PC-3 (cell line): ENCODE measurements around the gene LAIR2. TPM values are rescaled to one million over a fixed set of nuclear protein-coding genes. Genes with fewer than 3 reads are reported as not detected.

Experiments used
- ATAC-seq: fragments of 200-7000 bp; cut with Tn5 transposase; 2 replicates; pipeline ENCODE4 v1.9.1; 2020; ENCODE audit warnings: mild to moderate bottlenecking, moderate library complexity
- BruUV-seq: library from RNA; stranded (reverse); fragments of 400-500 nt; replicated peaks from 2 replicates; lab custom pipeline; 2021; lab: Mats Ljungman, UMichigan
- CTCF ChIA-PET: fragments of 300-600 bp; sonication (Branson Sonifier 250); formaldehyde crosslinking; loops from one replicate; lab custom pipeline; 2022; ENCODE audit warnings: antibody characterized with exemption; lab: Charles Lee
- POLR2A ChIA-PET: fragments of 300-600 bp; sonication (Branson Sonifier 250); formaldehyde crosslinking; loops from one replicate; lab custom pipeline; 2022; ENCODE audit warnings: antibody characterized with exemption; ENCODE audit not compliant: unreplicated experiment; lab: Charles Lee
- DNase-seq: peaks from one replicate; pipeline ENCODE4 v3.0.0-alpha.2; 2015
- H2AFZ ChIP-seq: fragments of 300-600 bp; sonication (generic); 2 replicates; pipeline ENCODE4 v1.6.0; 2016; ENCODE audit warnings: antibody characterized with exemption, low read length
- H3F3A ChIP-seq: fragments of 300-600 bp; sonication (generic); one replicate; pipeline ENCODE4 v1.6.0; 2017; ENCODE audit warnings: antibody characterized with exemption, low read length, control low read depth, mild to moderate bottlenecking; ENCODE audit not compliant: unreplicated experiment
- H3K27ac ChIP-seq: fragments of 300-600 bp; sonication (generic); 2 replicates; pipeline ENCODE4 v1.5.1; 2016; ENCODE audit warnings: mild to moderate bottlenecking, low read length
- H3K27me3 ChIP-seq: fragments of 300-600 bp; sonication (generic); 2 replicates; pipeline ENCODE4 v1.6.1; 2016; ENCODE audit warnings: low read length, mixed read lengths
- H3K36me3 ChIP-seq: fragments of 300-600 bp; sonication (generic); 2 replicates; pipeline ENCODE4 v1.6.1; 2016; ENCODE audit warnings: low read depth, mixed run types, low read length, mixed read lengths
- H3K4me1 ChIP-seq: fragments of 300-600 bp; sonication (generic); 2 replicates; pipeline ENCODE4 v1.5.1; 2016; ENCODE audit warnings: low read length; ENCODE audit not compliant: insufficient read depth
- H3K4me2 ChIP-seq: fragments of 300-600 bp; sonication (generic); 2 replicates; pipeline ENCODE4 v1.6.0; 2016; ENCODE audit warnings: low read length
- H3K4me3 ChIP-seq: fragments of 300-600 bp; sonication (generic); 2 replicates; pipeline ENCODE4 v1.5.1; 2016; ENCODE audit warnings: mild to moderate bottlenecking, low read length, mixed read lengths
- H3K79me2 ChIP-seq: fragments of 300-600 bp; sonication (generic); 2 replicates; pipeline ENCODE4 v1.6.1; 2017; ENCODE audit warnings: low read length, mixed read lengths
- H3K9ac ChIP-seq: fragments of 300-600 bp; sonication (generic); 2 replicates; pipeline ENCODE4 v1.6.0; 2016; ENCODE audit warnings: mild to moderate bottlenecking, low read length
- H3K9me2 ChIP-seq: fragments of 300-600 bp; sonication (generic); replicated peaks from 2 replicates; pipeline ENCODE4 v1.6.1; 2016; ENCODE audit warnings: mixed run types, low read length, mixed read lengths
- H3K9me3 ChIP-seq: fragments of 300-600 bp; sonication (generic); 2 replicates; pipeline ENCODE4 v1.6.1; 2016; ENCODE audit warnings: low read length, mixed read lengths
- H4K20me1 ChIP-seq: fragments of 300-600 bp; sonication (generic); 2 replicates; pipeline ENCODE4 v1.6.1; 2016; ENCODE audit warnings: low read length, mixed read lengths
- CTCF ChIP-seq: fragments of 300-600 bp; sonication (generic); conservative IDR thresholded peaks from 2 replicates; pipeline ENCODE4 v1.5.1; 2017; ENCODE audit warnings: antibody characterized with exemption, low read depth, mild to moderate bottlenecking, low read length
- EZH2 ChIP-seq: fragments of 300-600 bp; sonication (generic); IDR thresholded peaks from one replicate; pipeline ENCODE4 v1.6.1; 2017; ENCODE audit warnings: antibody characterized with exemption, mild to moderate bottlenecking, low read length; ENCODE audit not compliant: unreplicated experiment
- EZH2phosphoT487 ChIP-seq: fragments of 300-600 bp; sonication (generic); IDR thresholded peaks from 2 replicates; pipeline ENCODE4 v1.6.1; 2018; ENCODE audit warnings: mild to moderate bottlenecking, antibody characterized with exemption, low read length, borderline replicate concordance
- intact Hi-C: fragments of 100-400 bp; cut with micrococcal nuclease; formaldehyde crosslinking; loops from 2 replicates; pipeline ENCODE4 v1.9.0; 2023
- total RNA-seq: library from RNA; depleted of rRNA; stranded (reverse); fragments of >200 nt; gene quantifications from 2 replicates; pipeline ENCODE4 v1.2.3, GENCODE V29; 2014

LAIR2 gene
- total RNA-seq, 1 experiment from 2014 or later: not detected

GRCh38 chr19:54470991-54471782 is 31.4 kb upstream of the LAIR2 start:
- Histone ChIP-seq H3K27ac (no peak overlapping the region), H3K27me3 (peaks cover 24% of the 10 kb centered on the region)
- CTCF ChIA-PET: no interaction called here

GRCh38 chr19:54473071-54473891 is 29.4 kb upstream of the LAIR2 start, which contains the start of gene CDC42EP5:
TSS of gene CDC42EP5 (minus strand) at chr19:54473296. CDS start at chr19:54465547, 7,749 bp downstream.
- no peaks in the 10 kb centered on the region for H3K9me2 ChIP-seq
- no peaks in the 10 kb centered on the region for H3K9me3 ChIP-seq
- H3K36me3 ChIP-seq: no peaks in the 10 kb centered on the region
- peak; percentile 36 for ATAC-seq
- peak within 1 kb of the TSS; percentile 36 for H3K4me2 ChIP-seq
- TF ChIP-seq EZH2phosphoT487 (no peak), CTCF (no peak), EZH2 (no peak)
- DNase-seq: no peak
- CTCF ChIA-PET: no interaction called here
- H3K27me3 ChIP-seq: peaks cover 24% of the 10 kb centered on the region
- BruUV-seq: no TSS peak
- intact Hi-C loops: no loop called here
- no peaks in the 10 kb centered on the region for H3K79me2 ChIP-seq
- H3K4me3 ChIP-seq: no peak within 1 kb of the TSS
- no peak within 1 kb of the TSS for H3K9ac ChIP-seq
- POLR2A ChIA-PET: interaction anchor here (0.7 kb wide), 1 partner anchor 111 kb away, joined by 4 read pairs; no protein-coding TSS in a partner anchor
- no peak within 1 kb of the TSS for H3K27ac ChIP-seq
- H2AFZ ChIP-seq: peak within 1 kb of the TSS; percentile 61; the same call in 1 of the 2 replicates
- H3F3A ChIP-seq: no peaks in the 10 kb centered on the region
- peaks cover 13% of the 10 kb centered on the region; the same call in 1 of the 2 replicates for H3K4me1 ChIP-seq
- H4K20me1 ChIP-seq: no peaks in the 10 kb centered on the region

More at GRCh38 chr19:54470991-54471782, 31.4 kb upstream of the LAIR2 start:
- intact Hi-C loops: no loop called here
- peak overlapping the region; percentile 52 for H3K4me3 ChIP-seq
- TF ChIP-seq EZH2 (peak; percentile 91), EZH2phosphoT487 (peak; percentile 72; the same call in 1 of the 2 replicates), CTCF (no peak)
- H4K20me1 ChIP-seq: no peaks in the 10 kb centered on the region
- no peaks in the 10 kb centered on the region for H3K79me2 ChIP-seq
- H3K36me3 ChIP-seq: no peaks in the 10 kb centered on the region
- H2AFZ ChIP-seq: peak overlapping the region; percentile 54
- no peaks in the 10 kb centered on the region for H3K9me2 ChIP-seq
- H3F3A ChIP-seq: no peaks in the 10 kb centered on the region
- no peaks in the 10 kb centered on the region for H3K9me3 ChIP-seq
- H3K4me2 ChIP-seq: peak overlapping the region; percentile 64
- ATAC-seq (peak; percentile 48), DNase-seq (no peak)
- peaks cover 13% of the 10 kb centered on the region; the same call in 1 of the 2 replicates for H3K4me1 ChIP-seq
- peak overlapping the region; percentile 11; the same call in 1 of the 2 replicates for H3K9ac ChIP-seq
- POLR2A ChIA-PET: no interaction called here
- no TSS peak for BruUV-seq
